OCI-LY7 (cell line): ENCODE data around the gene FGF18. TPM values are rescaled to one million over a fixed set of nuclear protein-coding genes. Genes with fewer than 3 reads are reported as not detected.

Experiments used
- BruUV-seq: library from RNA; stranded (reverse); fragments of 400-500 nt; replicated peaks from 2 replicates; lab custom pipeline; 2021; lab: Mats Ljungman, UMichigan
- CTCF ChIA-PET: fragments of 300-600 bp; sonication (Branson Sonifier 250); formaldehyde crosslinking; loops from one replicate; lab custom pipeline; 2022; ENCODE audit warnings: antibody characterized with exemption; ENCODE audit not compliant: unreplicated experiment; lab: Charles Lee
- POLR2A ChIA-PET: fragments of 300-600 bp; sonication (Branson Sonifier 250); formaldehyde crosslinking; loops from one replicate; lab custom pipeline; 2022; ENCODE audit warnings: antibody characterized with exemption; lab: Charles Lee
- DNase-seq: peaks from one replicate; pipeline ENCODE4 v3.0.0-alpha.2; 2015; ENCODE audit warnings: low spot score
- H2AFZ ChIP-seq: fragments of 200-600 bp; sonication (generic), shearing (Covaris generic); 2 replicates; pipeline ENCODE4 v1.6.1; 2014; ENCODE audit warnings: mild to moderate bottlenecking, antibody characterized with exemption, low read length, moderate library complexity
- H3K27ac ChIP-seq: fragments of 200-600 bp; sonication (generic); 2 replicates; pipeline ENCODE4 v1.5.1; 2014; ENCODE audit warnings: mixed run types, low read depth, mild to moderate bottlenecking, moderate library complexity, low read length, inconsistent platforms; ENCODE audit not compliant: poor library complexity, severe bottlenecking
- H3K36me3 ChIP-seq: fragments of 200-600 bp; sonication (generic); 2 replicates; pipeline ENCODE4 v1.6.1; 2014; ENCODE audit warnings: mild to moderate bottlenecking, antibody characterized with exemption, low read length, moderate library complexity, mixed read lengths; ENCODE audit not compliant: insufficient read depth
- H3K4me1 ChIP-seq: fragments of 200-600 bp; sonication (generic); 2 replicates; pipeline ENCODE4 v1.5.1; 2014; ENCODE audit warnings: mild to moderate bottlenecking, low read length; ENCODE audit not compliant: insufficient read depth, poor library complexity, severe bottlenecking
- H3K4me2 ChIP-seq: fragments of 200-600 bp; sonication (generic); 2 replicates; pipeline ENCODE4 v1.6.1; 2014; ENCODE audit warnings: mild to moderate bottlenecking, low read length
- H3K4me3 ChIP-seq: fragments of 200-600 bp; sonication (generic); 2 replicates; pipeline ENCODE4 v1.5.1; 2014; ENCODE audit warnings: mild to moderate bottlenecking, low read depth, low read length; ENCODE audit not compliant: poor library complexity, severe bottlenecking
- H3K79me2 ChIP-seq: fragments of 200-600 bp; sonication (generic); 2 replicates; pipeline ENCODE4 v1.6.1; 2016; ENCODE audit warnings: low read depth, mild to moderate bottlenecking, low read length, moderate library complexity, mixed read lengths; ENCODE audit not compliant: insufficient read depth
- H3K9me2 ChIP-seq: fragments of 200-600 bp; sonication (generic); 2 replicates; pipeline ENCODE4 v1.6.1; 2016; ENCODE audit warnings: mild to moderate bottlenecking, low read length, mixed read lengths; ENCODE audit not compliant: insufficient read depth
- H3K9me3 ChIP-seq: fragments of 200-600 bp; sonication (generic); 2 replicates; pipeline ENCODE4 v1.6.1; 2014; ENCODE audit warnings: mild to moderate bottlenecking, mixed run types, low read length, mixed read lengths
- H4K20me1 ChIP-seq: fragments of 200-600 bp; sonication (generic); 2 replicates; pipeline ENCODE4 v1.6.1; 2014; ENCODE audit warnings: mild to moderate bottlenecking, antibody characterized with exemption, low read length, moderate library complexity, mixed read lengths; ENCODE audit not compliant: insufficient read depth
- EZH2phosphoT487 ChIP-seq: fragments of 200-600 bp; sonication (generic); IDR thresholded peaks from 2 replicates; pipeline ENCODE4 v1.6.1; 2018; ENCODE audit warnings: low read depth, borderline replicate concordance, mild to moderate bottlenecking, mixed run types, antibody characterized with exemption, low read length, moderate library complexity, mixed read lengths
- intact Hi-C: fragments of 100-400 bp; cut with micrococcal nuclease; formaldehyde crosslinking; loops from one replicate; pipeline ENCODE4 v1.10.0; 2022; ENCODE audit not compliant: unreplicated experiment
- total RNA-seq, 2 experiments: library from RNA; depleted of rRNA in 1 of 2; stranded (reverse); fragments of >200 nt in 1 of 2; shearing (Covaris generic) in 1 of 2; gene quantifications; 2 replicates each; pipeline ENCODE4 v1.2.3, GENCODE V29; 2014 to 2022
- TF ChIP-seq, protein P1 (sequence below): fragments of 200-600 bp; sonication (generic); conservative IDR thresholded peaks from 2 replicates; pipeline ENCODE4 v1.5.1; 2014; ENCODE audit warnings: mild to moderate bottlenecking, antibody characterized with exemption, low read length, moderate library complexity, mixed read lengths

FGF18 gene
- total RNA-seq, 2 experiments from 2014 or later = 0.16 TPM; not detected in 1

DNA sequence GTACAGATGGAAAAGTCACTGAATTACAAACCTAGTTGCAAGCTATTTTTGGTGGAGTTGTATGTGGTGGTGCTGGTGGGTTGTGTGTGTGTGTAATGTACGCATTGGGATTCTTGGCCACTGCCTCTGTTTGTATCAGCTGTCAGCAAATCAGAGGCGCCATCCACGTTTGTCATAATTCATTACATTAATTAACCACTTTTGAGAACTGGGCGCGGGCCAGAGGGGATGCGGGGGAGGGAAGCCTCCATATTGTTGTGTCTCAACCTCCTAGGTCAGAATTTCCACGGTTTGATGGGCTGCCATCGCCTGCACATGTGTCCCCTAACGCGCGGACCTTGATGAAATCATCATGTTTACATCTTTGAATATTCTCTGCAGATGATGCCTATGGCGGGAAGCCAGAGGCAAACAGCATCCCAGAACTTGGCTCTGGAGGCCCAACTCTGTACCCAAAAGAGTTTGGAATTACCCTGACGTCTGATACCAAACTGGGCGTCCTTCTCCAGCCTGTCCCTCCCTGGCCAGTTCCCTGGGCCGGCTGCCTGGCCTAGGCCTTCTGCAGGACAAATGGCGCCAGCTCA lies 54.9 kb downstream of the FGF18 start:
- no peak overlapping the region for H3K27ac ChIP-seq
- BruUV-seq = no TSS peak
- H2AFZ ChIP-seq = no peak overlapping the region
- H3K79me2 ChIP-seq = no peaks in the 10 kb centered on the region
- ChIA-PET POLR2A (no interaction called here), CTCF (no interaction called here)
- H4K20me1 ChIP-seq = no peaks in the 10 kb centered on the region
- H3K4me2 ChIP-seq = no peak overlapping the region
- H3K4me3 ChIP-seq = no peak overlapping the region
- TF ChIP-seq, protein P1, sequence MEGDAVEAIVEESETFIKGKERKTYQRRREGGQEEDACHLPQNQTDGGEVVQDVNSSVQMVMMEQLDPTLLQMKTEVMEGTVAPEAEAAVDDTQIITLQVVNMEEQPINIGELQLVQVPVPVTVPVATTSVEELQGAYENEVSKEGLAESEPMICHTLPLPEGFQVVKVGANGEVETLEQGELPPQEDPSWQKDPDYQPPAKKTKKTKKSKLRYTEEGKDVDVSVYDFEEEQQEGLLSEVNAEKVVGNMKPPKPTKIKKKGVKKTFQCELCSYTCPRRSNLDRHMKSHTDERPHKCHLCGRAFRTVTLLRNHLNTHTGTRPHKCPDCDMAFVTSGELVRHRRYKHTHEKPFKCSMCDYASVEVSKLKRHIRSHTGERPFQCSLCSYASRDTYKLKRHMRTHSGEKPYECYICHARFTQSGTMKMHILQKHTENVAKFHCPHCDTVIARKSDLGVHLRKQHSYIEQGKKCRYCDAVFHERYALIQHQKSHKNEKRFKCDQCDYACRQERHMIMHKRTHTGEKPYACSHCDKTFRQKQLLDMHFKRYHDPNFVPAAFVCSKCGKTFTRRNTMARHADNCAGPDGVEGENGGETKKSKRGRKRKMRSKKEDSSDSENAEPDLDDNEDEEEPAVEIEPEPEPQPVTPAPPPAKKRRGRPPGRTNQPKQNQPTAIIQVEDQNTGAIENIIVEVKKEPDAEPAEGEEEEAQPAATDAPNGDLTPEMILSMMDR = no peak
- TF ChIP-seq EZH2phosphoT487 = no peak
- no peaks in the 10 kb centered on the region for H3K4me1 ChIP-seq
- DNase-seq = no peak
- H3K9me3 ChIP-seq = no peaks in the 10 kb centered on the region
- intact Hi-C loops = no loop called here
- no peaks in the 10 kb centered on the region for H3K36me3 ChIP-seq
- no peaks in the 10 kb centered on the region for H3K9me2 ChIP-seq

DNA sequence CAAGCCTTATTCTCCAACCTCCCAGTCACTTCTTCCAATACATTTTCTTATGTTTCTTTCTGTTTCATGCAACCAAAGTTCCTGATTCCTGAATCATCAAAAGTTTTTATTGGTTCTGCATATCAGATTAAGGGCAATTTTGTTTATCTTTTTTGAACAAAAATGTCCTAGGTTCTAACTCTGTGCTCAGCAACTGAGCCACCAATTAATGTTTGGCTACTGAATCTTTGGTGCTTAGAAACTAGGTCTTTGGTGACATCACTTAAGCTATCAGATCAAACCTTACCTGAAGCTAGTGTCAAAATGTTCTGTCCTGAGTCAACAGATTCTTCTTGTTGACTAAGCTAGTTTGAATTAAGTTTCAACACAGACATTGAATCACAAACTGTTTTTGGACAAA lies 56.1 kb downstream of the FGF18 start:
- CTCF ChIA-PET = no interaction called here
- no peaks in the 10 kb centered on the region for H4K20me1 ChIP-seq
- no peak overlapping the region for H2AFZ ChIP-seq
- no peaks in the 10 kb centered on the region for H3K4me1 ChIP-seq
- H3K79me2 ChIP-seq = no peaks in the 10 kb centered on the region
- BruUV-seq = no TSS peak
- POLR2A ChIA-PET = no interaction called here
- H3K27ac ChIP-seq = no peak overlapping the region
- H3K36me3 ChIP-seq = no peaks in the 10 kb centered on the region
- H3K4me3 ChIP-seq = no peak overlapping the region
- intact Hi-C loops = no loop called here
- no peak for TF ChIP-seq EZH2phosphoT487
- TF ChIP-seq, protein P1 = no peak
- H3K9me3 ChIP-seq = no peaks in the 10 kb centered on the region
- DNase-seq = no peak
- no peaks in the 10 kb centered on the region for H3K9me2 ChIP-seq
- no peak overlapping the region for H3K4me2 ChIP-seq

DNA sequence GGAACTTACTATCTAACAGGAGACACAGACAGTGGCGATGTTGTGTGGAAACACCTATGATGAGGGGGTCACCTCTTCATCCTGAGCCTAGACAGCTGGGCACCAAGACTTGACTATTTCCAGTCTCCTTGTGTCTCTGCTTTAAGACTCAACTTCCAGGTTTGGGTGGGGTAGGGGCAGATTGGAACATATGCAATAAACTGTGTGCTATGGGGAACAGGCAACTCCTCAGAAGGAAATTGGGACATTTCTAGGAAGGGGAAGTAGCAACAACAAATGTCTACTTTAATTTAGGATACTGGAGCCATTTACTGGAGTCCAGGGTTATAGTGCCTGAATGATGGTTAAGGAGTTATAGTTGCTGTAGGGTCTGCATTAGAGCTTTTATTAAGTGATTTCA lies 57.3 kb downstream of the FGF18 start:
- no peak for DNase-seq

More for the DNA sequence above, 57.3 kb downstream of the FGF18 start:
- Histone ChIP-seq H3K4me1 (no peaks in the 10 kb centered on the region), H3K36me3 (no peaks in the 10 kb centered on the region), H2AFZ (no peak overlapping the region), H3K9me2 (no peaks in the 10 kb centered on the region), H3K4me2 (no peak overlapping the region), H3K79me2 (no peaks in the 10 kb centered on the region), H3K27ac (no peak overlapping the region), H4K20me1 (no peaks in the 10 kb centered on the region), H3K4me3 (no peak overlapping the region), H3K9me3 (no peaks in the 10 kb centered on the region)
- TF ChIP-seq, protein P1 = no peak
- TF ChIP-seq EZH2phosphoT487 = no peak
- no TSS peak for BruUV-seq
- intact Hi-C loops = no loop called here
- CTCF ChIA-PET = no interaction called here
- POLR2A ChIA-PET = no interaction called here
